Activated T-cell treated with anti-CD3 and anti-CD28 coated beads for 1 hour (primary cell): ENCODE measurements around the gene ASH1L.
"Not testable (repeated sequence)": the region's sequence is repeated elsewhere in the genome, so short reads cannot be mapped to it uniquely, and the experiment has no call there.

Experiments used
- DNase-seq: peaks from one replicate; pipeline ENCODE4 v3.0.0-alpha.2; 2020; ENCODE audit warnings: low read depth

Gene ASH1L

GRCh38 chr1:155437405-155437804 is 125.2 kb downstream of the ASH1L start:
- DNase-seq, result no peak

- DNase-seq, result not testable (repeated sequence)
Observed at GRCh38 chr1:155433831-155434389, 128.7 kb downstream of the ASH1L start.

- not testable (repeated sequence) for DNase-seq
Observed at GRCh38 chr1:155433128-155433830, 129.3 kb downstream of the ASH1L start.

DNA sequence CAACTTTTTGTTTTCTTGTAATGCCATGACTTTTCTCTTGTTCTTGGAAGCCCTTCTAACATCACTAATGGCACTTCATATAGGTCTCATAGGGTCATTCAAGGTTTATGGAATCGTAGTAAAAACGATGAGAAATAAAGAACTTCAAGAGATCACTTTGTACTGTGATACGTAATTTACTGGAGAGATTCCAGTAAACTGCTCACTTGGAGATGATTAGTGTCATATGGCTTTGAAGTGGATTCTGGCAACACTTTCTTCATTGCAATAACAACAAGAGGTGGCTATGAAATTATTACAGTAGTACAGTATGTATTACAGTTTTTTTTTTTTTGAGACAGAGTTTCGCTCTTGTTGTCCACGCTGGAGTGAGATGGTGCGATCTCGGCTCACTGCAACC is 138.5 kb downstream of the ASH1L start:
- DNase-seq, result no peak

- DNase-seq, result no peak
Observed at GRCh38 chr1:155420788-155421187, 141.8 kb downstream of the ASH1L start.

DNA sequence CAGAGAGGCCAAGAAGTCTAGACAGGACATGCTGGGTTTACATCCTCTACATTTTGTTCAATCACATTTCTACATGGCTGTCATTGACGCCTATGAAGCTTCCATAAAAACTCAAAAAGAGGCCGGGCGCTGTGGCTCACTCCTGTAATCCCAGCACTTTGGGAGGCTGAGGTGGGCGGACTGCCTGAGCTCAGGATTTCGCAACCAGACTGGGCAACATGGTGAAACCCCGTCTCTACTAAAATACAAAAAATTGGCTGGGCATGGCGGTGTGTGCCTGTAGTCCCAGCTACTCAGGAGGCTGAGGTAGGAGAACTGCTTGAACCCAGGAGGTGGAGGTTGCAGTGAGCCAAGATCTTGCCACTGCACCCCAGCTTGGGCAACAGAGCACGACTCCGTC is 150.8 kb downstream of the ASH1L start:
- DNase-seq, result not testable (repeated sequence)

- DNase-seq, result no peak
Observed at GRCh38 chr1:155410931-155411330, 151.7 kb downstream of the ASH1L start.

GRCh38 chr1:155396874-155397476 is 165.6 kb downstream of the ASH1L start:
- no peak for DNase-seq

DNA sequence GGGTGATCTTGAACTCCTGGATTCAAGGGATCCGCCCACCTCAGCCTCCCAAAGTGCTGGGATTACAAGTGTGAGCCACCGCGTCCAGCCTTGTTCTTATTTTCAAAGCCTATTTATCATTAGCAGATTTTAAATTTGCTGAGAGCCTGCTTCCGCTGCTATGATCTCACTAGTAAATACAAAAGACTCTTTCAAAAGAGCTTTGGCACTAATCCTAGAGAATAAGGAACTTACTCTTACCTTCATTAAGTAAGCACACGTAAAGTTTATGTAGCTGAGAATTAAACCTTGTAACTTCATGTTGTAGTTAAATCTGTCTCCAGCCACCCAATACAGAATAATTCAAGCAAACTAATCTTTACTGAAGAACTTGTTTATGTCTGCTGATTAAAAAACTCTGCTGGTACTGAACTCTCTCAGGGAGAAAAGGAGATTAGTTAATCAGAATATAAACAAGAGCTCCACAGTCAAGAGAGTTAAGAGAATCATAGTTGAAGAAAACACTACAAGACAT is 169.6 kb downstream of the ASH1L start:
- DNase-seq, result no peak

DNA sequence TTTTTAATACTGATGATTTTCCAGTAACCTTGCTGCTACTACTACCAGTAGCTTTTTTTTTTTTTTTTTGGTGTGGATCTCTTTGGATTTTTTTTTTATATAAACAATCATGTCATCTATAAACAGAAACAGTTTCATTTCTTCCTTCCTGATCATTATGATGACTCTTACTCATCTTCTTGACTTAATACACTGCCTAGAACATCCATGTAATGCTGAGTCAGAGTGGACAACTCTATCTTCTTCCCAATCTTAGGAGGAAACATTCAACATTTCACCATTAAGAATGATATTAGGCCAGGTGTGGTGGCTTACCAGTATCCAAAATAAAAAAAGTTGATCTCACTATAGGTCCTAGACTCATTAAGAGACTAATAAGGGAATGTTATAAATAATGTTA is 172.8 kb downstream of the ASH1L start:
- no peak for DNase-seq

- DNase-seq, result not testable (repeated sequence)
Observed at GRCh38 chr1:155385836-155386235, 176.8 kb downstream of the ASH1L start.

- DNase-seq, result no peak
Observed at GRCh38 chr1:155383406-155383805, 179.2 kb downstream of the ASH1L start.

DNA sequence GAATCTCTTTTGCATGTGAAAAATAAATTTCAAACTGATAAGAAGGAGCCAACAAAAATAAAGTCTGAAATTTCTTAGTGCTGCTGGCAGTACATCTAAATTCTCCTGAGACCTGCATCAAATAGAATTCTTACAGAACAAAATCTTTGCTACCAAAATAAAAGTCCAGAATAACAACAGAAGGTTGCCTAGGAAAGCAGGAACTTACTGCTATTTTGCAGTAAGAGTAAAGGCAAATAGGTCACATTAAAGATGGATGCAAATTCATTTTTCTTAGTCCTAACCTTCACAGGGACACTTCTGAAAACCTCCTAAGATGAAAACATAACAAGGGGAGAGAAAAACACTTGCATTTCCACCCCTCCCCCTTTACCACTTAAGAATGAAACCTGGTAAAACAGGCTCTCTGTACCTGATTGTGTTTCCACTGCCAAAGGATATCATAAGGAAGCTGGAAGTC is 182.9 kb downstream of the ASH1L start:
- DNase-seq, result no peak

GRCh38 chr1:155379180-155379579 is 183.4 kb downstream of the ASH1L start:
- DNase-seq, result no peak

- no peak for DNase-seq
Observed at GRCh38 chr1:155360051-155360450, 202.6 kb downstream of the ASH1L start.

DNA sequence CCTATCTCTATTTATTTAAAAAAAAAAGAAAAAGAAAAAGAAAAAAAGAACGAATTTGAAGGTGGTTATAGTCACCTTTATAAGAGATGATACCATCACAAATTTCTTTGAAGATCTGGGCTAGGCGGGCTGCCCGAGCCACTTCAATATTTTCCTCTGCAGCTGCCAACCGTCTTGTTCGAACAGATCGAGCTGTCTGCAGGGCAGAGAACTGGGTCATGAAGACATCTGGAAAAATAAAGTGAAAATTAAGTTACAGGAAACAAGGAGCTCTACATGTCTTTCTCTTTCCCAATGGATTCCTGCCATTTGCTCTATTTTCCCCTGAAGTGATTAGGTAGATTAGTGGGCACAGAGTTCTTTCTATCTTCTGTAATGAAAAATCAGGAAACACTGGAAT is 210.0 kb downstream of the ASH1L start:
- DNase-seq, result no peak

DNA sequence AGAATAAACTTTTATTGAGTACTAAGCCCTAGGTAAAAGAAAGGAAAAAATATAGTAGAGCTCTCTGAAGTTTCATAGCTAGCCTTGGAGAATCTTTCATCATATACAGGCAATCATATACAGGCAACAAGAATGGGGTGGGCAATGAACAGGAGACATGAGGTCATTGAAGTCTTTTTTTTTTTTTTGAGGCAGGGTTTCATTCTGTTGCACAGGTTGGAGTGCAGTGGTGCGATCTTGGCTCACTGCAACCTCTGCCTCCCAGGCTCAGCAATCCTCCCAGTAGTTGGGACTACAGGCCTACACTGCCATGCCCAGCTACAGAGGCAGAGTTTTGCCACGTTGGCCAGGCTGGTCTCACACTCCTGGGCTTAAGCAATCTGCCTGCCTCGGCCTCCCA is 219.8 kb downstream of the ASH1L start:
- no peak for DNase-seq

GRCh38 chr1:155339515-155340097 is 223.0 kb downstream of the ASH1L start:
- DNase-seq, result no peak

DNA sequence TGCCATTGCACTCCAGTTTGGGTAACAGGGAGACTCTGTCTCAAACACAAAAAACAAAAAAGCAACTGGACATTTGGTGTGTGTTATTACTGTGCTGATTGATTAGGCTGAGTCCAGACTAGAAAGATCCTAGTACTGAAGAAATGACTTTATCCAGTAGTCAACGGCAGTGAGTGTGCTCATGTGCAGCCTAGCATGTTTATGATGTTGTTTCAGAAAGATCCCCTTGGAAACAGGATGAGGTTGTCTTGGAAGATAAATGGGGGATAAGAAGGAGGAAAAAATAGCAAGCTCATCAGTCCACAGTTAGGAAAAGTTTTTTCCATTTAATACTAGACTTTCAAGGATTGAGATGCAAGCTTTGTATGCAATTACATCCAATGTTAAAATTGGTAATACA is 227.6 kb downstream of the ASH1L start:
- no peak for DNase-seq

- DNase-seq, result no peak
Observed at GRCh38 chr1:155329980-155330598, 232.5 kb downstream of the ASH1L start.

- not testable (repeated sequence) for DNase-seq
Observed at GRCh38 chr1:155328856-155329255, 233.7 kb downstream of the ASH1L start.

DNA sequence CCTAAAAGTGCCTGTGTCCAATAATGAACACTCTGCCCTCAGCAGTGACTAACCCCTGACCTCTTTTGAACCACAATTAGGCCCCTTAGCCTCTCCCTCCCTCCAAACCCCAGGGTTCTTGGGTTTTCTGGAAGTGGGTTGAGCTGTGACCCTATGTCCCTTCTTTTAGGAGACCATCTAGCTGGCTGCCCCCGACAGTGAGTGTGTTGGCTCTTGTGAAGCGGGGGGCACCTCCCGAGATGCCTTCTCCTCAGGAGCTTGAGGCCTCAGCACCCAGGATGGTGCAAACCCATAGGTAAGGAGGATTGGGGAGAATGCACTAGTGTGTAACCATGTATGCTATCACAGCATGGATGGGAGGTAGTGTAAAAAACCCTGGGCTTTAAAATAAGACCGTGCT is 234.6 kb downstream of the ASH1L start:
- DNase-seq, result no peak
